Measurements from ENCODE around the gene TMEM182.

TMEM182 gene

DNA sequence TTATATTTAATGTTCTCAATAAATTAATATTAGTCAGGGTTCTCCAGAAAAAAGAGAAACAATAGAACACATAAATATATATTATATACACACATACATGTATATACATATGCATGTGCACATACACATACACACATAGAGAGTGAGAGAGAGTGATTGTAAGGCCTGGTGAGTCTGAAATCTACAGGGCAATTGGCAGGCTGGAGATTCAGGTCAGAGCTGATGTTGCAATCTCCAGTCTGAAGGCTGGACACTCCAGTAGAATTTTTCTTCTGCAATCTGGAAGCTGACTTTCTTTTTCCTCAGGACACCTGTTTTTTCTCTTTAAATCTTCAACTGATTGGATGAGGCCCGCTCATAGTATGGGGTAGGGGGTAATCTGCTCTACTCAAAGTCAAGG is 3.2 kb downstream of the TMEM182 start:
- no peaks in the 10 kb centered on the region for H3K36me3 ChIP-seq (ENCODE audit: control insufficient read depth, insufficient read depth, low read length)
- H3K4me1 ChIP-seq (ENCODE audit: control insufficient read depth, insufficient read depth, low read length, poor library complexity, severe bottlenecking): no peaks in the 10 kb centered on the region
- H3K27me3 ChIP-seq (replicated peaks; ENCODE audit: control insufficient read depth, insufficient read depth, low read length, poor library complexity, severe bottlenecking): no peaks in the 10 kb centered on the region
- no peak for DNase-seq
- H3K27ac ChIP-seq (ENCODE audit: insufficient read depth, low read length, poor library complexity, severe bottlenecking): no peak overlapping the region
- H3K4me3 ChIP-seq (ENCODE audit: insufficient read depth, low read depth, low read length, poor library complexity, severe bottlenecking): no peak overlapping the region
- no peaks in the 10 kb centered on the region for H3K9me3 ChIP-seq (ENCODE audit: control insufficient read depth, low read length)

DNA sequence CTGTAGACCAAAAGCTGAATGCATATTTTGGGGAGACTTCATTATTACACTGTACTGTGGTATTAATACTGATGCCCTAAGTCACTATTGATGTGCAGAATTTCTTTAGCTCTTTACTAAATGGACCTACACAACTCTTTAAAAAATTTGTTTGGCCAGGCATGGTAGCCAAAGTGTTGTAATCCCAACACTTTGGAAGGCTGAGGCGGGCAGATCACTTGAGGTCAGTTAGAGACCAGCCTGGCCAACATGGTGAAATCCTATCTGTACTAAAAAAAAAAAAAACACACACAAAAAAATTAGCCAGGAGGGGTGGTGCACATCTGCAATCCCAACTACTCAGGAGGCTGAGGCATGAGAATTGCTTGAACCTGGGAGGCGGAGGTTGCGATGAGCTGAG is 6.4 kb downstream of the TMEM182 start:
- no peak for DNase-seq
- Histone ChIP-seq H3K27ac (ENCODE audit: insufficient read depth, low read length, poor library complexity, severe bottlenecking) (no peak overlapping the region), H3K4me3 (ENCODE audit: insufficient read depth, low read depth, low read length, poor library complexity, severe bottlenecking) (no peak overlapping the region), H3K4me1 (ENCODE audit: control insufficient read depth, insufficient read depth, low read length, poor library complexity, severe bottlenecking) (no peaks in the 10 kb centered on the region), H3K27me3 (replicated peaks; ENCODE audit: control insufficient read depth, insufficient read depth, low read length, poor library complexity, severe bottlenecking) (no peaks in the 10 kb centered on the region), H3K36me3 (ENCODE audit: control insufficient read depth, insufficient read depth, low read length) (no peaks in the 10 kb centered on the region), H3K9me3 (ENCODE audit: control insufficient read depth, low read length) (no peaks in the 10 kb centered on the region)

DNA sequence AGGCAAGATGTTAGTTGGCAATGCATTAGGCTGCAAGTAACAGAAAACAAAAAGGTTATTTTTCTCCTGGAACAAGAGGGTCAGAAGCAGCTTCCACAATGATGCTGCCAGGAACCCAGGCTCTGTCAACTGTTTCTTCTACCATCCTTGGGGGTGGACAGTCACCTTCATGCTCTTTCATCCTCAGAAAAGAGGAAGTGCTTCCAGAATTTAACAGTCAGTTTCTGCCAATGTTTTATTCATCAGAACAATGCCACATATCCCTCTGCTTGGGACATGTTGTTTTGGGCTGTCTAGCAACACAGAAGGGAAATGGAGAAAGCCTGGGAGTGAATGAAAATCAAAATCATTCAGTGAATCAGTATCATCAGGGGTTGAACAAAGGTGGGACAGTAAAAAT is 7.1 kb downstream of the TMEM182 start:
- Histone ChIP-seq H3K36me3 (ENCODE audit: control insufficient read depth, insufficient read depth, low read length) (no peaks in the 10 kb centered on the region), H3K27me3 (replicated peaks; ENCODE audit: control insufficient read depth, insufficient read depth, low read length, poor library complexity, severe bottlenecking) (no peaks in the 10 kb centered on the region), H3K4me3 (ENCODE audit: insufficient read depth, low read depth, low read length, poor library complexity, severe bottlenecking) (no peak overlapping the region), H3K4me1 (ENCODE audit: control insufficient read depth, insufficient read depth, low read length, poor library complexity, severe bottlenecking) (no peaks in the 10 kb centered on the region), H3K27ac (ENCODE audit: insufficient read depth, low read length, poor library complexity, severe bottlenecking) (no peak overlapping the region), H3K9me3 (ENCODE audit: control insufficient read depth, low read length) (no peaks in the 10 kb centered on the region)
- DNase-seq: no peak

DNA sequence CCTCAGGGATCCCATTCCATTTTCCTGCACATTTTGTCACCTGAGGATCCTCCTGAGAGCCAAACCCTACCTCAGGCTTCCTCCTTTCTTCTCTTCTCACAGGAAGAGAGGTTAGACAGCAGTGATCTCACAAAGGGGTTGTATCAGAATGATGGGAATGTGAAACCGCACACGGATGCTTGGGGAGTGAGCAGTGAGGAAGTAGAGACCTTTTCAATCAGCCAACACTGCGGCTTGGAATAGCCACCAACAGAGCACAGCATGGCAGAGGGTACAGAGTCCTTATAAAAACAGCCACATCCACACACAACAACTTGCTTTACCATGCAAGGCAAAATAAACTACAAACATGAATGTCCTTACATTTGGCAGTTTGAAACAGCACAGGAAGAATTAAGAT is 8.7 kb downstream of the TMEM182 start:
- Histone ChIP-seq H3K9me3 (ENCODE audit: control insufficient read depth, low read length) (no peaks in the 10 kb centered on the region), H3K4me3 (ENCODE audit: insufficient read depth, low read depth, low read length, poor library complexity, severe bottlenecking) (no peak overlapping the region)
- DNase-seq: no peak

DNA sequence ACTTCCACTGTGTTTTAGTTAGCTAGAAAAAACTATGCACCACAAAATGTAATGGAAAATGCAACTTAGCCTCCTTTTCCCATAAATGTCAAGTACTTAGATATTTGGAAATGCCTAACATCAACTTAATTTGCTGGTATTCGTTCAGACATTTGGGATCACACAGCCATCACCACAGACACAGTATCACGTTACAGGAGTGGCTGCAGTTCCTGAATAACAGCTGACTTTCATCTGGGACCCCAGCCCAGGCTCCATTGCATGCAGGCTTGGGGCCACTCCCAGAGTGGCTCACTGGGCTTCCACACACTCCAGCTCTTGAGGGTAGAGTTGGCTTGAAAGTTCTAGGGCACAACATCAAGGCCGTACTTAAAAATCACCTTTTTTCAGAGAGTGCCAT is 9.3 kb downstream of the TMEM182 start:
- no peak overlapping the region for H3K4me3 ChIP-seq (ENCODE audit: insufficient read depth, low read depth, low read length, poor library complexity, severe bottlenecking)
- no peak for DNase-seq
- no peaks in the 10 kb centered on the region for H3K36me3 ChIP-seq (ENCODE audit: control insufficient read depth, insufficient read depth, low read length)
- H3K27me3 ChIP-seq (replicated peaks; ENCODE audit: control insufficient read depth, insufficient read depth, low read length, poor library complexity, severe bottlenecking): no peaks in the 10 kb centered on the region
- H3K27ac ChIP-seq (ENCODE audit: insufficient read depth, low read length, poor library complexity, severe bottlenecking): no peak overlapping the region
- H3K4me1 ChIP-seq (ENCODE audit: control insufficient read depth, insufficient read depth, low read length, poor library complexity, severe bottlenecking): no peaks in the 10 kb centered on the region
- H3K9me3 ChIP-seq (ENCODE audit: control insufficient read depth, low read length): no peaks in the 10 kb centered on the region

More for the DNA sequence above, 8.7 kb downstream of the TMEM182 start:
- H3K27ac ChIP-seq (ENCODE audit: insufficient read depth, low read length, poor library complexity, severe bottlenecking): no peak overlapping the region
- no peaks in the 10 kb centered on the region for H3K36me3 ChIP-seq (ENCODE audit: control insufficient read depth, insufficient read depth, low read length)
- no peaks in the 10 kb centered on the region for H3K4me1 ChIP-seq (ENCODE audit: control insufficient read depth, insufficient read depth, low read length, poor library complexity, severe bottlenecking)
- no peaks in the 10 kb centered on the region for H3K27me3 ChIP-seq (replicated peaks; ENCODE audit: control insufficient read depth, insufficient read depth, low read length, poor library complexity, severe bottlenecking)

GRCh38 chr2:102772659-102773058 is 10.8 kb downstream of the TMEM182 start:
- Histone ChIP-seq H3K36me3 (ENCODE audit: control insufficient read depth, insufficient read depth, low read length) (no peaks in the 10 kb centered on the region), H3K9me3 (ENCODE audit: control insufficient read depth, low read length) (no peaks in the 10 kb centered on the region), H3K27me3 (replicated peaks; ENCODE audit: control insufficient read depth, insufficient read depth, low read length, poor library complexity, severe bottlenecking) (no peaks in the 10 kb centered on the region), H3K4me3 (ENCODE audit: insufficient read depth, low read depth, low read length, poor library complexity, severe bottlenecking) (no peak overlapping the region), H3K4me1 (ENCODE audit: control insufficient read depth, insufficient read depth, low read length, poor library complexity, severe bottlenecking) (no peaks in the 10 kb centered on the region), H3K27ac (ENCODE audit: insufficient read depth, low read length, poor library complexity, severe bottlenecking) (no peak overlapping the region)
- no peak for DNase-seq

DNA sequence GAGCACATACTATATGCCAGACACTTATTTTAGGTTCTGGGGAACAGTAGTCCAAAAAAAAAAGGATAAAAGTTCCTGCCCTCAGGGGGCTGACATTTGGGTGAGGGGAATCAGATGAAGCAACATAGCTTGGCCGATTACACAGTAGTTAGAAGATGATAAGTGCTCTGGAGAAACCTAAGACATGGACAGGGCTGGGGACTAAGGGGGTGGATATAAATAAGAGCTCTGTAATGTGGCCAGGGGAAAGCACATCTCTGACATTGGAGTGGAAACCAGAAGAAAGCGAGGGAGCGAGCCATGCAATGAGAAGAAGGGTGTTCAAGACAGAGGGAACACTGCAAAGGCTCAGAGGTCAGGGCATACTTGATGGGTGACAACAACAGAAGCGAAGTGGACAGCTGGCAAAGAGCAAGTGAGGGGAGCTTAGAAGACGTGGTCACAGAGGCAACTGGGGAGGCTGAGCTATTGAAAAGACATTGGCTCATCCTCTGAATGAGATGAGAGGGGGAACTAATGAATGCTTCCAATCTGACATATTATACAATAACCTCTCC is 11.4 kb downstream of the TMEM182 start:
- H3K4me3 ChIP-seq (ENCODE audit: insufficient read depth, low read depth, low read length, poor library complexity, severe bottlenecking): no peak overlapping the region
- H3K4me1 ChIP-seq (ENCODE audit: control insufficient read depth, insufficient read depth, low read length, poor library complexity, severe bottlenecking): no peaks in the 10 kb centered on the region
- DNase-seq: no peak
- H3K27ac ChIP-seq (ENCODE audit: insufficient read depth, low read length, poor library complexity, severe bottlenecking): no peak overlapping the region
- H3K36me3 ChIP-seq (ENCODE audit: control insufficient read depth, insufficient read depth, low read length): no peaks in the 10 kb centered on the region
- H3K9me3 ChIP-seq (ENCODE audit: control insufficient read depth, low read length): no peaks in the 10 kb centered on the region
- no peaks in the 10 kb centered on the region for H3K27me3 ChIP-seq (replicated peaks; ENCODE audit: control insufficient read depth, insufficient read depth, low read length, poor library complexity, severe bottlenecking)

DNA sequence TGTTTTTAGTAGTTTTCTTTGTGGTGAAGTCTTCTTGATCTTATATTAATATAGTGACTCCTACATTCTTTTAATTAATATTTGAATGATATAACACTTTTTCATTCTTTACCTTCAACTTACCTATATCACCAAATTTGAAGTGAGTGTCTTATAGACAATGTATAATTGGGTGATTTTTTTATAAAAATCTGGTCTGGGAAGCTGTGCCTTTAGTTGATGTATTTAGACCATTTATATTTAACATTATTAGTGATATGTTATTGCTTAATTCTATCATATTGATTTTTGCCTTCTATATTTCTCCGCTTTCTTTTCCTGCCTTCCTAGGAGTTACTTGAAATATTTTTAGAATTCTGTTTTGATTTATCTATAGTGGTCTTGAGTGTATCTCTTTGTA is 16.4 kb downstream of the TMEM182 start:
- no peak overlapping the region for H3K27ac ChIP-seq (ENCODE audit: insufficient read depth, low read length, poor library complexity, severe bottlenecking)
- H3K36me3 ChIP-seq (ENCODE audit: control insufficient read depth, insufficient read depth, low read length): no peaks in the 10 kb centered on the region
- DNase-seq: no peak
- no peaks in the 10 kb centered on the region for H3K4me1 ChIP-seq (ENCODE audit: control insufficient read depth, insufficient read depth, low read length, poor library complexity, severe bottlenecking)
- no peak overlapping the region for H3K4me3 ChIP-seq (ENCODE audit: insufficient read depth, low read depth, low read length, poor library complexity, severe bottlenecking)
- H3K27me3 ChIP-seq (replicated peaks; ENCODE audit: control insufficient read depth, insufficient read depth, low read length, poor library complexity, severe bottlenecking): no peaks in the 10 kb centered on the region
- no peaks in the 10 kb centered on the region for H3K9me3 ChIP-seq (ENCODE audit: control insufficient read depth, low read length)

GRCh38 chr2:102780467-102780866 is 18.6 kb downstream of the TMEM182 start:
- Histone ChIP-seq H3K4me3 (ENCODE audit: insufficient read depth, low read depth, low read length, poor library complexity, severe bottlenecking) (no peak overlapping the region), H3K4me1 (ENCODE audit: control insufficient read depth, insufficient read depth, low read length, poor library complexity, severe bottlenecking) (no peaks in the 10 kb centered on the region), H3K27ac (ENCODE audit: insufficient read depth, low read length, poor library complexity, severe bottlenecking) (no peak overlapping the region), H3K36me3 (ENCODE audit: control insufficient read depth, insufficient read depth, low read length) (no peaks in the 10 kb centered on the region), H3K9me3 (ENCODE audit: control insufficient read depth, low read length) (no peaks in the 10 kb centered on the region), H3K27me3 (replicated peaks; ENCODE audit: control insufficient read depth, insufficient read depth, low read length, poor library complexity, severe bottlenecking) (no peaks in the 10 kb centered on the region)
- no peak for DNase-seq

- no peaks in the 10 kb centered on the region for H3K27me3 ChIP-seq (replicated peaks; ENCODE audit: control insufficient read depth, insufficient read depth, low read length, poor library complexity, severe bottlenecking)
- no peaks in the 10 kb centered on the region for H3K9me3 ChIP-seq (ENCODE audit: control insufficient read depth, low read length)
- no peak overlapping the region for H3K4me3 ChIP-seq (ENCODE audit: insufficient read depth, low read depth, low read length, poor library complexity, severe bottlenecking)
- no peaks in the 10 kb centered on the region for H3K36me3 ChIP-seq (ENCODE audit: control insufficient read depth, insufficient read depth, low read length)
- H3K27ac ChIP-seq (ENCODE audit: insufficient read depth, low read length, poor library complexity, severe bottlenecking): no peak overlapping the region
- no peaks in the 10 kb centered on the region for H3K4me1 ChIP-seq (ENCODE audit: control insufficient read depth, insufficient read depth, low read length, poor library complexity, severe bottlenecking)
- no peak for DNase-seq
These were observed 20.4 kb downstream of the TMEM182 start for GRCh38 chr2:102782187-102782586.

DNA sequence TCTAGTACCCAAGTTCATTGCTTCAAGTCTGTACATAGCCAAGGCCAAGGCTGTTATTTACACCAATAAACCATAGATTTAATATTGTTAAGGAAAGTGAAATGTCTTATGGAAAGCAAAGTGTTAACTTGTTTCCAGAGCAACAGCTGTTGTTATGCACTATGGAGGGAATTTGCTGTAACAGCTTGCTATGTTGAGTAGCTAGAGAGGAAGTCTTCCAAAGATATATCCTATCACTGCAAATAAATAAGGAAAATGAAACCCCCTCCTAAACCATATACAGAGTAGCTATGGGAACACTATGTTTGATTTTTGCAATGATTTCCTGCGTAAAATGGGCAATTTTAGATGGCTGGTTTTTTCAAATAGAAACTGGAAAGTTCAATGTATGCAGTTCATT is 21.1 kb downstream of the TMEM182 start:
- no peaks in the 10 kb centered on the region for H3K36me3 ChIP-seq (ENCODE audit: control insufficient read depth, insufficient read depth, low read length)
- no peak overlapping the region for H3K27ac ChIP-seq (ENCODE audit: insufficient read depth, low read length, poor library complexity, severe bottlenecking)
- H3K4me3 ChIP-seq (ENCODE audit: insufficient read depth, low read depth, low read length, poor library complexity, severe bottlenecking): no peak overlapping the region
- H3K9me3 ChIP-seq (ENCODE audit: control insufficient read depth, low read length): no peaks in the 10 kb centered on the region
- no peaks in the 10 kb centered on the region for H3K27me3 ChIP-seq (replicated peaks; ENCODE audit: control insufficient read depth, insufficient read depth, low read length, poor library complexity, severe bottlenecking)
- DNase-seq: no peak
- no peaks in the 10 kb centered on the region for H3K4me1 ChIP-seq (ENCODE audit: control insufficient read depth, insufficient read depth, low read length, poor library complexity, severe bottlenecking)
